Aorta (tissue), 5 donors: Measurements from ENCODE around the gene DMBX1. TPM values are rescaled to one million over a fixed set of nuclear protein-coding genes. Genes with fewer than 3 reads are reported as not detected.

Experiments
- ATAC-seq: fragments of 200-7000 bp; cut with Tn5 transposase; one replicate; pipeline ENCODE4 v1.9.1; 2022; ENCODE audit warnings: moderate library complexity; ENCODE audit not compliant: low FRiP score
- DNase-seq, 2 donors: peaks; one replicate each; pipeline ENCODE4 v3.0.0-alpha.2; 2020
- H3K27ac ChIP-seq, 2 donors: one replicate each; pipeline ENCODE4 v1.5.1; 2013; ENCODE audit warnings: low read length in 2 of 2, mild to moderate bottlenecking in 2 of 2, moderate library complexity in 2 of 2, control low read depth in 1 of 2, inconsistent platforms in 1 of 2, low read depth in 1 of 2
- H3K27me3 ChIP-seq, 2 donors: one replicate each; pipeline ENCODE4 v1.6.1; 2013; ENCODE audit warnings: control low read depth in 1 of 2, low read length in 1 of 2, mild to moderate bottlenecking in 1 of 2, moderate library complexity in 1 of 2; ENCODE audit not compliant: insufficient read depth in 2 of 2, control insufficient read depth in 1 of 2
- H3K36me3 ChIP-seq, 2 donors: one replicate each; pipeline ENCODE4 v1.6.1; 2013; ENCODE audit warnings: control low read depth in 1 of 2, low read length in 1 of 2, mild to moderate bottlenecking in 1 of 2; ENCODE audit not compliant: insufficient read depth in 2 of 2, control insufficient read depth in 1 of 2
- H3K4me1 ChIP-seq, 2 donors: one replicate each; pipeline ENCODE4 v1.6.1; 2013; ENCODE audit warnings: low read length in 2 of 2, control low read depth in 1 of 2, mild to moderate bottlenecking in 1 of 2, moderate library complexity in 1 of 2; ENCODE audit not compliant: insufficient read depth in 2 of 2, control insufficient read depth in 1 of 2
- H3K4me3 ChIP-seq, 2 donors: one replicate each; pipeline ENCODE4 v1.5.1; 2013; ENCODE audit warnings: low read length in 2 of 2, control low read depth in 1 of 2, mild to moderate bottlenecking in 1 of 2
- H3K9me3 ChIP-seq: one replicate; pipeline ENCODE4 v1.6.1; 2013; ENCODE audit warnings: mild to moderate bottlenecking, low read length; ENCODE audit not compliant: control insufficient read depth
- WGBS, 2 donors: extraction: QIAGEN DNeasy Blood & Tissue Kit; methylation state at CpG; one replicate each; pipeline ENCODE4 v1.1.7; 2013; 5-methylcytosine and 5-hydroxymethylcytosine counted together
- intact Hi-C, 2 donors: fragments of 100-400 bp; cut with DNase I; formaldehyde crosslinking; loops; one replicate each; pipeline versions ENCODE4 v1.14.2 to v1.15.0; 2022
- polyA plus RNA-seq, 2 donors: library from polyadenylated mRNA; stranded (reverse); fragments of 200-250 nt; gene quantifications; one replicate each; pipeline ENCODE4 v1.2.3, GENCODE V29; 2013
- total RNA-seq, 2 donors: library from RNA; stranded (reverse); fragmentation: NEBNext Ultra II Directional; extraction: Animal tissue kit (Norgen Biotek cat#: 25700); gene quantifications; one replicate each; pipeline ENCODE4 v1.2.1, GENCODE V29; 2021
- donor health status: healthy with polysubstance abuse.
- donor health status: Bipolar disorder and iron deficiency.
- donor health status: DM: no; HTN: no; CAD: no.
- donor health status: DM: no; HTN: no; CAD: no.
- donor health status: DM: yes; HTN: yes; CAD: no.

Gene DMBX1
- total and polyA plus RNA-seq, 4 donors = 0.38 TPM; not detected in 3

GRCh38 chr1:46503421-46503820 is 13.8 kb downstream of the DMBX1 start:
- H3K27me3 ChIP-seq = no peaks in the 10 kb centered on the region
- intact Hi-C loops = no loop called here
- 40 to 54% methylated on average over 4 of the region's 4 CpGs for WGBS, 2 donors
- no peaks in the 10 kb centered on the region for H3K9me3 ChIP-seq
- H3K36me3 ChIP-seq = no peaks in the 10 kb centered on the region
- DNase-seq (no peak), ATAC-seq (no peak)
- H3K4me1 ChIP-seq = no peaks in the 10 kb centered on the region
- H3K4me3 ChIP-seq = no peak overlapping the region
- H3K27ac ChIP-seq = no peak overlapping the region

- ATAC-seq (no peak), DNase-seq (peak in 1 of 2 donors; percentile 4)
- Histone ChIP-seq H3K9me3 (no peaks in the 10 kb centered on the region), H3K36me3 (no peaks in the 10 kb centered on the region), H3K4me1 (no peaks in the 10 kb centered on the region), H3K4me3 (no peak overlapping the region), H3K27ac (no peak overlapping the region), H3K27me3 (no peaks in the 10 kb centered on the region)
- intact Hi-C loops = no loop called here
- WGBS, 2 donors = 68 to 75% methylated on average over 17 of the region's 17 CpGs
These were observed 17.0 kb downstream of the DMBX1 start for GRCh38 chr1:46506470-46507219.

DNA sequence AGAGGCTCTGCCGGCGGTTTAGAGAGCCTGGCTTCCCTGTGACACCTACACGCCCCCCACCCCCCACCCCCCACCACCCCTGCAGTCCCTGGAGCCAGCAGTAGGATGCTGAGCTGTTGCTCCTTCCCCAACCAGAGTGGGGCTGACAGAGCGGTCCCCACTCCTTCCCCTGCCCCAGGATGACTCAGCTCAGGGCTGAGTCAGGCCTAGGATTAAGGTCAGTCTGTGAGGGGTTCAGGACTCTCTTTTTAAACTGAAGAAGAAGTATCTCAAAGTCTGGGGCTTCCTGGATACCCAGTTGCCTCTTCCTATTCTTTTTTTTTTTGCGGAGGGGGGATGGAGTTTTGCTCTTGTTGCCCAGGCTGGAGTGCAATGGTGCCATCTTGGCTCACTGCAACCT is 19.1 kb downstream of the DMBX1 start:
- no peak for ATAC-seq
- no peak overlapping the region for H3K27ac ChIP-seq
- H3K4me3 ChIP-seq = no peak overlapping the region
- H3K4me1 ChIP-seq = no peaks in the 10 kb centered on the region
- peak in 1 of 2 donors; percentile 27 for DNase-seq
- WGBS, 2 donors = 79 to 87% methylated on average over 5 of the region's 5 CpGs
- H3K9me3 ChIP-seq = no peaks in the 10 kb centered on the region
- H3K27me3 ChIP-seq = no peaks in the 10 kb centered on the region
- intact Hi-C loops = no loop called here
- no peaks in the 10 kb centered on the region for H3K36me3 ChIP-seq

DNA sequence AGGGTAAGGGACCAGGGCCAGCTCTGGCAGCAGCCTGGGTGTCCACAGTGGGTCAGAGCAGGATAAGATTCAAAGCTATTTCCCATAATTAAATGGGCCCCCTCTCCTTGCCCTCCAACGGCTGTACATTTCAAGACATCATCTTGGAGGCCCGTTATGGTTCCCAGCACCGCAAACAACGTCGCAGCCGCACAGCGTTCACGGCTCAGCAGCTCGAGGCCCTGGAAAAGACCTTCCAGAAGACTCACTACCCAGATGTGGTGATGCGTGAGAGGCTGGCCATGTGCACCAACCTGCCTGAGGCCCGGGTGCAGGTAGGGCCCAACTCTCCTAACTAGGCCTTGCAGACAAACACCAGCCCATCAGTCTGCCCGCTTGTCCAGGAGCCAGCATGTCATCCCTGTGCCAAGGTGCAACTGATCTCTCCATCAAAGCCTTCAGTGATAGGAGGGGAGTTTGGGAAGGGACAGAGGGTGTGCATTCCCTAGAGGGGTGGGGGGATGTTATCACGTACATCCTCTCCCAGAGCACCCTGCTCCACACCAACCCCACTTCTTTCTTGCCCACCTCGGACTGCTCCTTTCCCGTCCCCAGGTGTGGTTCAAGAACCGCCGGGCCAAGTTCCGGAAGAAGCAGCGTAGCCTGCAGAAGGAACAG is 20.8 kb downstream of the DMBX1 start:
- no peaks in the 10 kb centered on the region for H3K36me3 ChIP-seq
- no peaks in the 10 kb centered on the region for H3K27me3 ChIP-seq
- ATAC-seq (no peak), DNase-seq (no peak)
- no peaks in the 10 kb centered on the region for H3K9me3 ChIP-seq
- intact Hi-C loops = no loop called here
- H3K4me3 ChIP-seq = no peak overlapping the region
- WGBS, 2 donors = 96 to 97% methylated on average over 19 of the region's 19 CpGs
- H3K4me1 ChIP-seq = no peaks in the 10 kb centered on the region
- H3K27ac ChIP-seq = no peak overlapping the region

DNA sequence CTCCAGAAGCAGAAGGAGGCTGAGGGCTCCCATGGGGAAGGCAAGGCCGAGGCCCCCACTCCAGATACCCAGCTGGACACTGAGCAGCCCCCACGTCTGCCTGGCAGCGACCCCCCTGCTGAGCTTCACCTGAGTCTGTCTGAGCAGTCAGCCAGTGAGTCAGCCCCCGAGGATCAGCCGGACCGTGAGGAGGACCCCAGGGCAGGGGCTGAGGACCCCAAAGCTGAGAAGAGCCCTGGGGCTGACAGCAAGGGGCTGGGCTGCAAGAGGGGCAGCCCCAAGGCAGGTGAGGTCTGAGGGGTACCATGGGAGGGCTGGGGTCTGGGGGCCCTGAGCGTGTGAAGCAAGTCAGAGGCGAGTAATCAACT is 21.3 kb downstream of the DMBX1 start:
- Histone ChIP-seq H3K27me3 (no peaks in the 10 kb centered on the region), H3K27ac (no peak overlapping the region), H3K4me1 (no peaks in the 10 kb centered on the region), H3K36me3 (no peaks in the 10 kb centered on the region), H3K9me3 (no peaks in the 10 kb centered on the region), H3K4me3 (no peak overlapping the region)
- WGBS, 2 donors = 79 to 86% methylated on average over 8 of the region's 8 CpGs
- no peak for ATAC-seq
- DNase-seq = no peak
- intact Hi-C loops = no loop called here

- Histone ChIP-seq H3K27me3 (no peaks in the 10 kb centered on the region), H3K27ac (no peak overlapping the region), H3K4me1 (no peaks in the 10 kb centered on the region), H3K9me3 (no peaks in the 10 kb centered on the region), H3K4me3 (no peak overlapping the region), H3K36me3 (no peaks in the 10 kb centered on the region)
- DNase-seq (peak in 1 of 2 donors; percentile 61), ATAC-seq (no peak)
- intact Hi-C loops = no loop called here
- WGBS, 2 donors = 84 to 86% methylated on average over 23 of the region's 23 CpGs
These were observed 22.6 kb downstream of the DMBX1 start for GRCh38 chr1:46512135-46512791.

GRCh38 chr1:46512792-46513190 is 23.2 kb downstream of the DMBX1 start:
- no peak overlapping the region for H3K27ac ChIP-seq
- intact Hi-C loops = no loop called here
- H3K27me3 ChIP-seq = no peaks in the 10 kb centered on the region
- 75 to 81% methylated on average over 6 of the region's 6 CpGs for WGBS, 2 donors
- H3K9me3 ChIP-seq = no peaks in the 10 kb centered on the region
- ATAC-seq (no peak), DNase-seq (peak in 1 of 2 donors; percentile 44)
- no peak overlapping the region for H3K4me3 ChIP-seq
- no peaks in the 10 kb centered on the region for H3K36me3 ChIP-seq
- no peaks in the 10 kb centered on the region for H3K4me1 ChIP-seq

DNA sequence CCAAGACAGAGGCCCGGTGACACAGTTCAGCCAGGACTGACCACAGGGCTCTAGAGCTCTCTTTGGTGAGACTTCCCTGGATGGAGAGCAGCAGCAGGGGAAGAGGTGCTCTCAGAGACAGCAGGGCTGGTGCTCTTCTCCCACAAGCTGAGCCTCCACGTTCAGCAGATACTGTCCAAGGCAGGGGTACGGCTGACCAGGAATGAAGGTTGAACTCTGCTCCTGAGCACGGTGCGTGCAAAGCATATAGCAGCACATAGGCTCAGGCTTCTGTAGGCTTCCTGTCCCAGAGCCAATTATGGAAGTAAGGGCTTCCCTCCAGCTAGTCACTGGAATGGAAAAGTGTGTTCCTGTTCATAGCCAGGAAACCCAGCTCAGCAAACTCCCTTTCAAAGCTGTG is 23.9 kb downstream of the DMBX1 start:
- intact Hi-C loops = no loop called here
- DNase-seq = peak in 1 of 2 donors; percentile 30
- 72 to 79% methylated on average over 5 of the region's 5 CpGs for WGBS, 2 donors

More for the DNA sequence above, 23.9 kb downstream of the DMBX1 start:
- H3K27me3 ChIP-seq = no peaks in the 10 kb centered on the region
- H3K4me3 ChIP-seq = no peak overlapping the region
- no peaks in the 10 kb centered on the region for H3K4me1 ChIP-seq
- H3K36me3 ChIP-seq = no peaks in the 10 kb centered on the region
- H3K9me3 ChIP-seq = no peaks in the 10 kb centered on the region
- H3K27ac ChIP-seq = no peak overlapping the region
- ATAC-seq = no peak
